Measurements from ENCODE around the gene KDM4C. TPM values are rescaled to one million over a fixed set of nuclear protein-coding genes. Genes with fewer than 3 reads are reported as not detected.
A peak's percentile ranks its signal among the peaks of the same experiment; 100 is the strongest.
"Not testable (repeated sequence)": the region's sequence is repeated elsewhere in the genome, so short reads cannot be mapped to it uniquely, and the experiment has no call there.

Gene KDM4C
- total RNA-seq, 2 donors from 2014 or later = 12.8 to 31.5 TPM

- H3K4me3 Mint-ChIP-seq = peak overlapping the region; percentile 4
- Histone ChIP-seq H3K9ac (ENCODE audit: extremely low read depth, low read length, poor library complexity, severe bottlenecking) (no peak overlapping the region), H3K27me3 (ENCODE audit: control insufficient read depth, insufficient read depth, low read length, poor library complexity, severe bottlenecking) (no peaks in the 10 kb centered on the region), H3K4me1 (ENCODE audit: control insufficient read depth, insufficient read depth, low read length) (peaks cover 8% of the 10 kb centered on the region), H3K27ac (ENCODE audit: low read depth, low read length) (no peak overlapping the region), H3K9me3 (ENCODE audit: control insufficient read depth, low read length) (peaks cover 5% of the 10 kb centered on the region), H3K36me3 (ENCODE audit: control insufficient read depth, insufficient read depth, low read length) (no peaks in the 10 kb centered on the region), H3K4me3 (ENCODE audit: low read length) (no peak overlapping the region)
- peak; percentile 57 for DNase-seq
- 43 to 53% methylated on average over 2 to 3 of the region's 3 CpGs for WGBS, 2 experiments (ENCODE audit: insufficient coverage in 1 of 2, insufficient read length in 1 of 2)
- no peaks in the 10 kb centered on the region for H3K27me3 Mint-ChIP-seq (ENCODE audit: insufficient read depth)
- H3K27ac Mint-ChIP-seq = peak overlapping the region; percentile 80
- no peak for TF ChIP-seq CTCF (conservative IDR thresholded peaks at IDR 0.05)
- peaks cover 8% of the 10 kb centered on the region for H3K9me3 Mint-ChIP-seq
- H3K4me1 Mint-ChIP-seq = peaks cover 23% of the 10 kb centered on the region
- H3K36me3 Mint-ChIP-seq (ENCODE audit: low read depth) = peaks cover 4% of the 10 kb centered on the region
Measured at GRCh38 chr9:6766606-6767005, 8.8 kb downstream of the KDM4C start.

- H3K27ac Mint-ChIP-seq; H3K9ac ChIP-seq (ENCODE audit: extremely low read depth, low read length, poor library complexity, severe bottlenecking); H3K36me3 ChIP-seq (ENCODE audit: control insufficient read depth, insufficient read depth, low read length); H3K4me3 ChIP-seq (ENCODE audit: low read length); H3K4me3 Mint-ChIP-seq; H3K27me3 Mint-ChIP-seq (ENCODE audit: insufficient read depth); H3K9me3 ChIP-seq (ENCODE audit: control insufficient read depth, low read length); DNase-seq; H3K27ac ChIP-seq (ENCODE audit: low read depth, low read length); H3K9me3 Mint-ChIP-seq; H3K36me3 Mint-ChIP-seq (ENCODE audit: low read depth); H3K27me3 ChIP-seq (ENCODE audit: control insufficient read depth, insufficient read depth, low read length, poor library complexity, severe bottlenecking); H3K4me1 ChIP-seq (ENCODE audit: control insufficient read depth, insufficient read depth, low read length): not testable (repeated sequence)
- WGBS, 2 experiments (ENCODE audit: insufficient coverage in 1 of 2, insufficient read length in 1 of 2) = 96 to 100% methylated on average over 2 to 4 of the region's 4 CpGs
- H3K4me1 Mint-ChIP-seq = peaks cover 20% of the 10 kb centered on the region
Measured at GRCh38 chr9:6768587-6768986, 10.8 kb downstream of the KDM4C start.

- Histone ChIP-seq H3K4me3 (ENCODE audit: low read length) (no peak overlapping the region), H3K27me3 (ENCODE audit: control insufficient read depth, insufficient read depth, low read length, poor library complexity, severe bottlenecking) (no peaks in the 10 kb centered on the region), H3K4me1 (ENCODE audit: control insufficient read depth, insufficient read depth, low read length) (no peaks in the 10 kb centered on the region), H3K27ac (ENCODE audit: low read depth, low read length) (no peak overlapping the region), H3K9me3 (ENCODE audit: control insufficient read depth, low read length) (no peaks in the 10 kb centered on the region), H3K9ac (ENCODE audit: extremely low read depth, low read length, poor library complexity, severe bottlenecking) (no peak overlapping the region), H3K36me3 (ENCODE audit: control insufficient read depth, insufficient read depth, low read length) (no peaks in the 10 kb centered on the region)
- H3K27ac Mint-ChIP-seq = no peak overlapping the region
- H3K9me3 Mint-ChIP-seq = no peaks in the 10 kb centered on the region
- H3K36me3 Mint-ChIP-seq (ENCODE audit: low read depth) = peaks cover 3% of the 10 kb centered on the region
- H3K4me1 Mint-ChIP-seq = peaks cover 8% of the 10 kb centered on the region
- H3K27me3 Mint-ChIP-seq (ENCODE audit: insufficient read depth) = no peaks in the 10 kb centered on the region
- H3K4me3 Mint-ChIP-seq = no peak overlapping the region
- no peak for TF ChIP-seq CTCF (conservative IDR thresholded peaks at IDR 0.05)
- 91 to 95% methylated on average over 2 of the region's 2 CpGs for WGBS, 2 experiments (ENCODE audit: insufficient coverage in 1 of 2, insufficient read length in 1 of 2)
- peak; percentile 92 for DNase-seq
Measured at GRCh38 chr9:6771722-6772121, 13.9 kb downstream of the KDM4C start.

Data from endodermal cell (in vitro differentiated cells).